ENCODE measurements around the gene TUBGCP3.

The TUBGCP3 gene

DNA sequence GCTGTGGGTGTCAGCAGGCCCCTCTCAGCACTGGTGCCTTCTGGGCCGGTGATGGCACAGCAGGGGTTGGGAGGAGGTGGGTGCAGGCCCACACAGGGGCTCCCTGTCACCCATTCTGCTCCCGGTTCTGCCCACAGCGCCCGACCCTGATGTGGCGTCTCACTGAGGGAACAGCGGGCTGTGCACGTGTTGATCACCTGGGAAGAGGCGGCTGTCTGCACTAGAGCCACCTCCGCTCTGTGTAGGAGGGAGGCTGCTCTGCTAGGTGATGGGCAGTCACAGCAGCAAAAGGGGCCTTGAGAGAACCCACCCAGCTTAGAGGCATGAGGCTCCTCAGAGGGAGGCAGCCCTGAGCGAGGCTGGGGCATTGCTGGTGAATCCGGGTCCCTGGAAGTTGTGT is 39.2 kb upstream of the TUBGCP3 start:
- H3K4me3 ChIP-seq (replicated peaks; ENCODE audit: low read depth, low read length), result no peak overlapping the region
- DNase-seq (ENCODE audit: low read depth), result no peak
- TF ChIP-seq, protein P1, sequence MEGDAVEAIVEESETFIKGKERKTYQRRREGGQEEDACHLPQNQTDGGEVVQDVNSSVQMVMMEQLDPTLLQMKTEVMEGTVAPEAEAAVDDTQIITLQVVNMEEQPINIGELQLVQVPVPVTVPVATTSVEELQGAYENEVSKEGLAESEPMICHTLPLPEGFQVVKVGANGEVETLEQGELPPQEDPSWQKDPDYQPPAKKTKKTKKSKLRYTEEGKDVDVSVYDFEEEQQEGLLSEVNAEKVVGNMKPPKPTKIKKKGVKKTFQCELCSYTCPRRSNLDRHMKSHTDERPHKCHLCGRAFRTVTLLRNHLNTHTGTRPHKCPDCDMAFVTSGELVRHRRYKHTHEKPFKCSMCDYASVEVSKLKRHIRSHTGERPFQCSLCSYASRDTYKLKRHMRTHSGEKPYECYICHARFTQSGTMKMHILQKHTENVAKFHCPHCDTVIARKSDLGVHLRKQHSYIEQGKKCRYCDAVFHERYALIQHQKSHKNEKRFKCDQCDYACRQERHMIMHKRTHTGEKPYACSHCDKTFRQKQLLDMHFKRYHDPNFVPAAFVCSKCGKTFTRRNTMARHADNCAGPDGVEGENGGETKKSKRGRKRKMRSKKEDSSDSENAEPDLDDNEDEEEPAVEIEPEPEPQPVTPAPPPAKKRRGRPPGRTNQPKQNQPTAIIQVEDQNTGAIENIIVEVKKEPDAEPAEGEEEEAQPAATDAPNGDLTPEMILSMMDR (IDR thresholded peaks at IDR 0.05; ENCODE audit: low read length, missing control alignments), result no peak

DNA sequence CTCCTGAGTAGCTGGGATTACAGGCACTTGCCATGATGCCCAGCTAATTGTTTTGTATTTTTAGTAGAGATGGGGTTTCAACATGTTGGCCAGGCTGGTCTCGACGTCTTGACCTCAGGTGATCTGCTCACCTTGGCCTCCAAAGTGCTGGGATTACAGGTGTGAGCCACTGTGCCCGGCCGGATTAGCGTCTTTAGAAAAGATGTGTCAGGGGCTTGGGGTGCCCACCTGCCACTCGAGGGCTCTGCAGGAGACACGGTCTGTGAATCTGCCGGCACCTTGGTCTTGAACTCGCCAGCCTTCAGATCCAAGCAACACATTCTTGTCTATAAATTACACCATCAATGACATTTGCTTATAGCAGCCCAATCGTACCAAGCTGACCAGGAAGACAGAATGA is 38.8 kb upstream of the TUBGCP3 start:
- TF ChIP-seq, protein P1 (IDR thresholded peaks at IDR 0.05; ENCODE audit: low read length, missing control alignments), result no peak
- DNase-seq (ENCODE audit: low read depth), result no peak
- no peak overlapping the region for H3K4me3 ChIP-seq (replicated peaks; ENCODE audit: low read depth, low read length)

DNA sequence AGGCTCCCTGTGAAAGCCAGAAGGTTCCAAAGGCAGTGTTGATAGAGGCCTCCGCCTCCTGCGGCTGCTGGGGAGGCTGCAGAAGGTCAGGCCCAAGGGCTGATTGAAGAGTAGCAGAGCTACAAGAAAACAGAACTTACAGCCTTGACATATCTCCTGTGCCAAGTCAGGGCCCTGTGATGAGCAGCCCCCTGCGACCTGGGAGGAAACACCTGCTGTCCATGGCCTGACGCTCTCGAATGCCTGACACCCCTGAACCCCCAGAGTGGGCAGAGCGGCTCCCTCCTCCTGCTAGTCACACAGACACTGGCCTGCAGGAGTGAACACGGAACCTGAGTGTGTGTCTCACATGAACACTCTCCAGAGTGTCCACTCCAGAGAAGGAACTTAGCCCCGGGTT is 38.2 kb upstream of the TUBGCP3 start:
- DNase-seq (ENCODE audit: low read depth), result no peak
- TF ChIP-seq, protein P1 (IDR thresholded peaks at IDR 0.05; ENCODE audit: low read length, missing control alignments), result no peak
- H3K4me3 ChIP-seq (replicated peaks; ENCODE audit: low read depth, low read length), result no peak overlapping the region

DNA sequence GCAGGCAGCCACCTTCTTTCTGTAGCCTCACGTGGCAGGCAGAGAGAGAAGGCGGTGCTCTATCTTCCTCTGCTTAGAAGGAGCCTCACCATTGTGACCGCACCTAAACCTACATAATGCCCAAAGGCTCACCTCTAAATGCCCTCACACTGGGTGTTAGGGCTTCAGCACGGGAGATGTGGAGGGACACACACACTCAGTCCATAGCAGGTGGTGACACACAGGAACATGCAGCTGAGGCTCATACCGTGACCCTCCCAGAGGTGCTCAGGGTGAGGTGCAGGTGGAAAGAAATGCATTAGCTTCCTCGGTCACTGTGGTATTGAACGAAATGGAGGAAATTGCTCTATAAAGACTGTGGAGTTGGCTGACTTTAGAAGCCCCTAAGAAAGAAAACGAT is 37.7 kb upstream of the TUBGCP3 start:
- no peak overlapping the region for H3K4me3 ChIP-seq (replicated peaks; ENCODE audit: low read depth, low read length)
- TF ChIP-seq, protein P1 (IDR thresholded peaks at IDR 0.05; ENCODE audit: low read length, missing control alignments), result no peak
- DNase-seq (ENCODE audit: low read depth), result no peak

DNA sequence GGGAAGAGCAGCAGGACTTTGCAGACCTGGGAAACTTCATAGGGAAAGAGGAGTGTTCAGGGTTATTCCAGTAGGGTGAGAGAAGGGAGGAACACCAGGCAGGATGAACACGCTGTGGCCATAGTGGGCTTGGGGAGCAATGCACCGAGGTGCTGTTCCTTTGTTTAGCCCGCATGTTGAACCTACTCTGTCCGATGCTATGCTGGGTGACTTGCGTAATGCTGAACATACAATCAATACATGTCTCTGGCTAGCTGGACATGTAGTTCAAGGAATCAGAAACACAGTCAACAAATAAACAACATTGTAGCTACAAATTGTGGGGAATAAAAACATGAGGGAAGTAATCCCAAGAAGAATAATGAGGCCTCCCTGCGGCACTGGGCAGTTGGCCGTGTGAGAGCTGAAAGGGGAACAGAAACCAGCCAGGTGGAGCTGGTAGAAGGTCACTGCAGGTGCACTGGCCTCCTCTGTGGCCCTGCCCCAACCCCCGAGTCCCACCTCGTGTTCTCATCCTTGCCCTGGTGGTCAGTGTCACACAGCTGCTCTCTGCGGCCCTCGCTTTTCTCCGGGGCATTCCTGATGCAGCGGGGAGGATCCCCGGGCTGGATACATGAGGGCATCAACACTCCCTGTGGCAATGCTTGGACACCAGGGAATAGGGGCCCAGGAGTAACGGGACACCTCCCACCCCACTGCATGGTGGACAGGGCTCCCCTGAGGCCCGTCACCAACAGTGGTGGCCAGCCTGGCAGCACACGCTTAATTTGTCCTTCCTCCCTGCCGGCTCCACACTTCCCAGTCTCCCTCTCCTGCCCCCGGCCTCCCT is 36.9 kb upstream of the TUBGCP3 start:
- no peak overlapping the region for H3K4me3 ChIP-seq (replicated peaks; ENCODE audit: low read depth, low read length)
- TF ChIP-seq, protein P1 (IDR thresholded peaks at IDR 0.05; ENCODE audit: low read length, missing control alignments), result no peak
- no peak for DNase-seq (ENCODE audit: low read depth)

DNA sequence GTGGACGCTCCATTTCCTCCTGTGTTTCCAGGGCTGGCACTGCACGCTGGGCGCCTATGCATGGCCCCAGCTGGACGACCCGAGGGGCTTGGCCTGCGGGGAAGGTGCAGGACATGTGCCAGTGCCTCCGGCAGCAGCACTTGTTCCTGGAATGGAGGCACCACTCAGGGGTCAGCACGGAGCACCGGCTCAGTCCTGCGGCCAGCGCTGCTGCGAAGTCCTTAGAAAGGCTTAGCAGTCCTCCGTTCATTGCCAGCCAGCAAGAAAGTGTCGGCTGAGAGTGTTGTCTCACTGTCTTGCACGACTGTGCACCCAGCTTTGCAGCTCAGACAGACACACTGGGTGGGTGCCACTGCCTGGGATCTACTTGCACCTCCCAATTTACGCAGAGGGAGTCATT is 36.1 kb upstream of the TUBGCP3 start:
- no peak for DNase-seq (ENCODE audit: low read depth)
- TF ChIP-seq, protein P1 (IDR thresholded peaks at IDR 0.05; ENCODE audit: low read length, missing control alignments), result no peak
- H3K4me3 ChIP-seq (replicated peaks; ENCODE audit: low read depth, low read length), result no peak overlapping the region
